Measurements from ENCODE around the gene PTTG1. TPM values are rescaled to one million over a fixed set of nuclear protein-coding genes. Genes with fewer than 3 reads are reported as not detected.

Gene PTTG1
- total and polyA plus RNA-seq, 2 experiments from 2014 or later = 394 to 620 TPM

- Histone ChIP-seq H3K36me3 (ENCODE audit: insufficient read depth) (no peaks in the 10 kb centered on the region), H3K4me3 (no peak overlapping the region), H4K20me1 (replicated peaks; ENCODE audit: insufficient read depth) (no peaks in the 10 kb centered on the region), H3K27me3 (ENCODE audit: insufficient read depth) (no peaks in the 10 kb centered on the region), H3F3A (replicated peaks; ENCODE audit: low read depth) (peaks cover 2% of the 10 kb centered on the region; the same call in 1 of the 2 replicates), H3K79me2 (replicated peaks; ENCODE audit: insufficient read depth) (no peaks in the 10 kb centered on the region), H3K4me2 (no peak overlapping the region), H3K27ac (ENCODE audit: low read depth) (no peak overlapping the region), H2AFZ (no peak overlapping the region), H3K4me1 (ENCODE audit: insufficient read depth) (peaks cover 23% of the 10 kb centered on the region), H3K9me2 (ENCODE audit: insufficient read depth) (peaks cover 13% of the 10 kb centered on the region)
- Mint-ChIP-seq H3K9me3 (no peaks in the 10 kb centered on the region), H3K4me3 (no peak overlapping the region), H3K4me1 (peaks cover 26% of the 10 kb centered on the region), H3K27ac (no peak overlapping the region), H3K36me3 (ENCODE audit: low read depth) (no peaks in the 10 kb centered on the region), H3K27me3 (ENCODE audit: insufficient read depth, low read depth, poor library complexity) (no peaks in the 10 kb centered on the region)
- no peak for TF ChIP-seq ZNF331 (CRISPR knock-in tag; IDR thresholded peaks at IDR 0.05; ENCODE audit: low read depth)
- DNase-seq (ENCODE audit: low spot score) (no peak), ATAC-seq (no peak)
Measured at GRCh38 chr5:160471761-160472160, 50.1 kb downstream of the PTTG1 start.

GRCh38 chr5:160472482-160472881 lies 50.8 kb downstream of the PTTG1 start:
- H3K9me3 Mint-ChIP-seq = no peaks in the 10 kb centered on the region
- Histone ChIP-seq H4K20me1 (replicated peaks; ENCODE audit: insufficient read depth) (no peaks in the 10 kb centered on the region), H3F3A (replicated peaks; ENCODE audit: low read depth) (peaks cover 4% of the 10 kb centered on the region; the same call in 1 of the 2 replicates), H3K27me3 (ENCODE audit: insufficient read depth) (no peaks in the 10 kb centered on the region), H3K4me1 (ENCODE audit: insufficient read depth) (peaks cover 24% of the 10 kb centered on the region), H3K4me2 (no peak overlapping the region), H3K9me2 (ENCODE audit: insufficient read depth) (peaks cover 16% of the 10 kb centered on the region), H2AFZ (no peak overlapping the region), H3K27ac (ENCODE audit: low read depth) (no peak overlapping the region), H3K4me3 (no peak overlapping the region), H3K79me2 (replicated peaks; ENCODE audit: insufficient read depth) (no peaks in the 10 kb centered on the region), H3K36me3 (ENCODE audit: insufficient read depth) (no peaks in the 10 kb centered on the region)
- no peak overlapping the region for H3K27ac Mint-ChIP-seq
- H3K4me3 Mint-ChIP-seq = no peak overlapping the region
- peaks cover 27% of the 10 kb centered on the region for H3K4me1 Mint-ChIP-seq
- no peak for DNase-seq (ENCODE audit: low spot score)
- no peak for ATAC-seq
- TF ChIP-seq ZNF462 (CRISPR knock-in tag; IDR thresholded peaks at IDR 0.05) (no peak), NANOG (IDR thresholded peaks at IDR 0.05; ENCODE audit: borderline replicate concordance) (no peak), ZNF331 (CRISPR knock-in tag; IDR thresholded peaks at IDR 0.05; ENCODE audit: low read depth) (no peak), STAT1 (IDR thresholded peaks at IDR 0.05; ENCODE audit: unreplicated experiment) (no peak), REST (IDR thresholded peaks at IDR 0.05; ENCODE audit: unreplicated experiment) (no peak), ZNF114 (CRISPR knock-in tag; IDR thresholded peaks at IDR 0.05) (no peak), POLR2AphosphoS5 (IDR thresholded peaks at IDR 0.05; ENCODE audit: low read depth) (no peak), CREB1 (CRISPR knock-in tag; IDR thresholded peaks at IDR 0.05; ENCODE audit: low read depth) (no peak), EZH2 (IDR thresholded peaks at IDR 0.05; ENCODE audit: low read depth, unreplicated experiment) (no peak)
- H3K36me3 Mint-ChIP-seq (ENCODE audit: low read depth) = no peaks in the 10 kb centered on the region
- H3K27me3 Mint-ChIP-seq (ENCODE audit: insufficient read depth, low read depth, poor library complexity) = no peaks in the 10 kb centered on the region
